CD4-positive, alpha-beta T cell treated with Interleukin-1 beta for 1 hour (primary cell): Measurements from ENCODE around the gene CFAP99.

ENCODE experiments used
- DNase-seq, 2 donors: peaks; one replicate each; pipeline ENCODE4 v3.0.0-alpha.2; 2020 to 2022

The CFAP99 gene

GRCh38 chr4:2432004-2432403 is 13.2 kb downstream of the CFAP99 start:
- no peak for DNase-seq

GRCh38 chr4:2432991-2433530 is 14.3 kb downstream of the CFAP99 start:
- DNase-seq, result no peak

GRCh38 chr4:2433609-2434350 is 15.0 kb downstream of the CFAP99 start:
- no peak for DNase-seq

GRCh38 chr4:2434420-2434819 is 15.7 kb downstream of the CFAP99 start:
- no peak for DNase-seq

- peak in 1 of 2 donors; percentile 12 for DNase-seq
Observed at GRCh38 chr4:2436301-2436700, 17.5 kb downstream of the CFAP99 start.

- DNase-seq, result no peak
Observed at GRCh38 chr4:2436761-2437474, 18.2 kb downstream of the CFAP99 start.

GRCh38 chr4:2437475-2438215 is 18.9 kb downstream of the CFAP99 start:
- no peak for DNase-seq

- no peak for DNase-seq
Observed at GRCh38 chr4:2438822-2439718, 20.3 kb downstream of the CFAP99 start.

- peak; percentile 76 to 77 for DNase-seq
Observed at GRCh38 chr4:2441393-2442174, 22.8 kb downstream of the CFAP99 start.

- DNase-seq, result no peak
Observed at GRCh38 chr4:2442175-2442993, 23.6 kb downstream of the CFAP99 start.

- DNase-seq, result no peak
Observed at GRCh38 chr4:2443061-2443730, 24.4 kb downstream of the CFAP99 start.

GRCh38 chr4:2443956-2444740 is 25.4 kb downstream of the CFAP99 start:
- DNase-seq, result no peak

GRCh38 chr4:2445130-2445529 is 26.4 kb downstream of the CFAP99 start:
- no peak for DNase-seq

GRCh38 chr4:2445571-2445970 is 26.8 kb downstream of the CFAP99 start:
- DNase-seq, result no peak

- no peak for DNase-seq
Observed at GRCh38 chr4:2446656-2447564, 28.2 kb downstream of the CFAP99 start.

GRCh38 chr4:2448589-2448988 is 29.8 kb downstream of the CFAP99 start:
- DNase-seq, result no peak

- no peak for DNase-seq
Observed at GRCh38 chr4:2449051-2449450, 30.3 kb downstream of the CFAP99 start.
